ENCODE data around the gene ROBO1. TPM values are rescaled to one million over a fixed set of nuclear protein-coding genes. Genes with fewer than 3 reads are reported as not detected.

The ROBO1 gene
- total RNA-seq, 1 experiment from 2014 or later = 32.2 TPM

DNA sequence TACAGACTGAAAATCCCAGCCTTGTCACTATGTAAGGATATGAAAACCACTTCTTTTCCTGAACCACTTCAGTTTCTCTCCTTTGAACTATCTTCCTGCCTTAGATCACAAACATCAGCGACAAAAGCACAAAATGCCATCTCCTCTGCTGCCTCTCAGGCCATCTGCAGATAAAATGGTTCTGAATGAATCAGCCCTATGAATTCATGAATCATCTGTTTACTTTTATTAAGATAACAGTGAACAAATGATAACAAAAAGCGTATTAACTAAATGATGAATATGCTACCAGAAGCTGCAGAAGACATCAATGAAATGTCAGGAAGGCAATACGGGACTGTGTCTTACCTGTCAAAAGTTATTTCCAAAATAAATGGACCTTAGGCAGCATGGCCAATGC, 928.1 kb downstream of the ROBO1 start:
- intact Hi-C loops (cut with micrococcal nuclease) = no loop called here
- Mint-ChIP-seq H3K27ac (ENCODE audit: low read depth, unreplicated experiment) (no peak overlapping the region), H3K4me3 (ENCODE audit: unreplicated experiment) (no peak overlapping the region), H3K27me3 (ENCODE audit: insufficient read depth, unreplicated experiment) (no peaks in the 10 kb centered on the region), H3K4me1 (ENCODE audit: insufficient read depth, unreplicated experiment) (peaks cover 7% of the 10 kb centered on the region), H3K9me3 (ENCODE audit: unreplicated experiment) (no peaks in the 10 kb centered on the region), H3K36me3 (ENCODE audit: insufficient read depth, unreplicated experiment) (no peaks in the 10 kb centered on the region)
- ChIA-PET CTCF (no interaction called here), POLR2A (interaction anchor here (0.9 kb wide), 1 partner anchor 41 kb away, joined by 3 read pairs; no protein-coding TSS in a partner anchor)
- DNase-seq (ENCODE audit: unreplicated experiment) = no peak
- TF ChIP-seq, protein P1, sequence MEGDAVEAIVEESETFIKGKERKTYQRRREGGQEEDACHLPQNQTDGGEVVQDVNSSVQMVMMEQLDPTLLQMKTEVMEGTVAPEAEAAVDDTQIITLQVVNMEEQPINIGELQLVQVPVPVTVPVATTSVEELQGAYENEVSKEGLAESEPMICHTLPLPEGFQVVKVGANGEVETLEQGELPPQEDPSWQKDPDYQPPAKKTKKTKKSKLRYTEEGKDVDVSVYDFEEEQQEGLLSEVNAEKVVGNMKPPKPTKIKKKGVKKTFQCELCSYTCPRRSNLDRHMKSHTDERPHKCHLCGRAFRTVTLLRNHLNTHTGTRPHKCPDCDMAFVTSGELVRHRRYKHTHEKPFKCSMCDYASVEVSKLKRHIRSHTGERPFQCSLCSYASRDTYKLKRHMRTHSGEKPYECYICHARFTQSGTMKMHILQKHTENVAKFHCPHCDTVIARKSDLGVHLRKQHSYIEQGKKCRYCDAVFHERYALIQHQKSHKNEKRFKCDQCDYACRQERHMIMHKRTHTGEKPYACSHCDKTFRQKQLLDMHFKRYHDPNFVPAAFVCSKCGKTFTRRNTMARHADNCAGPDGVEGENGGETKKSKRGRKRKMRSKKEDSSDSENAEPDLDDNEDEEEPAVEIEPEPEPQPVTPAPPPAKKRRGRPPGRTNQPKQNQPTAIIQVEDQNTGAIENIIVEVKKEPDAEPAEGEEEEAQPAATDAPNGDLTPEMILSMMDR (IDR thresholded peaks at IDR 0.05; ENCODE audit: unreplicated experiment) = no peak
- BruUV-seq (replicated peaks) = no TSS peak

GRCh38 chr3:78838362-78838761, 929.4 kb downstream of the ROBO1 start:
- POLR2A ChIA-PET = interaction anchor here (1.2 kb wide), 1 partner anchor 11 kb away, joined by 3 read pairs; no protein-coding TSS in a partner anchor
- Mint-ChIP-seq H3K4me3 (ENCODE audit: unreplicated experiment) (no peak overlapping the region), H3K27me3 (ENCODE audit: insufficient read depth, unreplicated experiment) (no peaks in the 10 kb centered on the region), H3K27ac (ENCODE audit: low read depth, unreplicated experiment) (no peak overlapping the region), H3K4me1 (ENCODE audit: insufficient read depth, unreplicated experiment) (peaks cover 7% of the 10 kb centered on the region), H3K36me3 (ENCODE audit: insufficient read depth, unreplicated experiment) (no peaks in the 10 kb centered on the region), H3K9me3 (ENCODE audit: unreplicated experiment) (no peaks in the 10 kb centered on the region)
- DNase-seq (ENCODE audit: unreplicated experiment) = no peak
- intact Hi-C loops (cut with micrococcal nuclease) = no loop called here
- no TSS peak for BruUV-seq (replicated peaks)
- TF ChIP-seq, protein P1 (IDR thresholded peaks at IDR 0.05; ENCODE audit: unreplicated experiment) = no peak
- CTCF ChIA-PET = interaction anchor here (1.2 kb wide), 1 partner anchor 15 kb away, joined by 3 read pairs; no protein-coding TSS in a partner anchor

GRCh38 chr3:78834910-78835309, 932.9 kb downstream of the ROBO1 start:
- Mint-ChIP-seq H3K4me1 (ENCODE audit: insufficient read depth, unreplicated experiment) (peaks cover 6% of the 10 kb centered on the region), H3K27me3 (ENCODE audit: insufficient read depth, unreplicated experiment) (no peaks in the 10 kb centered on the region), H3K9me3 (ENCODE audit: unreplicated experiment) (no peaks in the 10 kb centered on the region), H3K27ac (ENCODE audit: low read depth, unreplicated experiment) (no peak overlapping the region), H3K4me3 (ENCODE audit: unreplicated experiment) (no peak overlapping the region), H3K36me3 (ENCODE audit: insufficient read depth, unreplicated experiment) (no peaks in the 10 kb centered on the region)
- intact Hi-C loops (cut with micrococcal nuclease) = no loop called here
- ChIA-PET POLR2A (no interaction called here), CTCF (interaction anchor here (0.6 kb wide), 1 partner anchor 55 kb away, joined by 4 read pairs; no protein-coding TSS in a partner anchor)
- BruUV-seq (replicated peaks) = no TSS peak
- no peak for DNase-seq (ENCODE audit: unreplicated experiment)
- TF ChIP-seq, protein P1 (IDR thresholded peaks at IDR 0.05; ENCODE audit: unreplicated experiment) = no peak

DNA sequence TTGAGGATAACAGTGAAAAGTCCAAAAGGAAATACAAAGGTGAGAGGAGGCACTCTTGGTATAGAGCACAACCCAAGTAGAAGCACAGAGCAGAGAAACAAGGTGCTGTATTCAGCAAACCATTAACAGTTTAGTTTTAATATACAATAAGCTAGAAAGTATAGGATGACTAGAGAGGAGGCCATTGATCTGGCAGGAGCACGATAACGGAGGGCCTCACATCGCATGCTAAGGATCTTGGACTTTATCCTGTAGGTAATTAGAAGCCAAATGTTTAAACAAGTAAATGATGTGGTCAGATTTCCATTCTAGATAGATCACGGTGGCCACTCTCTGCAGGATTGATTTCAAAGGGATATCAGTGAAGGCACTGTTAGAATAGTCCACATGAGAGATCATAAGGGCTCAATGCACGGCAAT, 935.0 kb downstream of the ROBO1 start:
- Mint-ChIP-seq H3K27ac (ENCODE audit: low read depth, unreplicated experiment) (no peak overlapping the region), H3K27me3 (ENCODE audit: insufficient read depth, unreplicated experiment) (no peaks in the 10 kb centered on the region), H3K36me3 (ENCODE audit: insufficient read depth, unreplicated experiment) (no peaks in the 10 kb centered on the region), H3K4me3 (ENCODE audit: unreplicated experiment) (no peak overlapping the region), H3K4me1 (ENCODE audit: insufficient read depth, unreplicated experiment) (no peaks in the 10 kb centered on the region), H3K9me3 (ENCODE audit: unreplicated experiment) (no peaks in the 10 kb centered on the region)
- intact Hi-C loops (cut with micrococcal nuclease) = no loop called here
- CTCF ChIA-PET = no interaction called here
- no TSS peak for BruUV-seq (replicated peaks)
- POLR2A ChIA-PET = no interaction called here
- no peak for DNase-seq (ENCODE audit: unreplicated experiment)
- TF ChIP-seq, protein P1 (IDR thresholded peaks at IDR 0.05; ENCODE audit: unreplicated experiment) = no peak

Measured in MCF 10A (cell line).